ENCODE data around the gene HIVEP2.

HIVEP2 gene

GRCh38 chr6:142764311-142764710 is 180.7 kb downstream of the HIVEP2 start:
- no peak for DNase-seq

GRCh38 chr6:142763205-142763604 is 181.8 kb downstream of the HIVEP2 start:
- DNase-seq, result no peak

GRCh38 chr6:142761756-142762155 is 183.2 kb downstream of the HIVEP2 start:
- no peak for DNase-seq

- no peak for DNase-seq
These were observed 184.8 kb downstream of the HIVEP2 start for GRCh38 chr6:142760152-142760551.

GRCh38 chr6:142758629-142759025 is 186.3 kb downstream of the HIVEP2 start:
- DNase-seq, result no peak

GRCh38 chr6:142757852-142758628 is 186.9 kb downstream of the HIVEP2 start:
- no peak for DNase-seq

- DNase-seq, result no peak
These were observed 188.8 kb downstream of the HIVEP2 start for GRCh38 chr6:142756215-142756630.

- no peak for DNase-seq
These were observed 191.8 kb downstream of the HIVEP2 start for GRCh38 chr6:142753196-142753595.

GRCh38 chr6:142752348-142752747 is 192.6 kb downstream of the HIVEP2 start:
- DNase-seq, result no peak

GRCh38 chr6:142751452-142751851 is 193.5 kb downstream of the HIVEP2 start:
- DNase-seq, result no peak

- DNase-seq, result no peak
These were observed 194.0 kb downstream of the HIVEP2 start for GRCh38 chr6:142750998-142751397.

- no peak for DNase-seq
These were observed 195.4 kb downstream of the HIVEP2 start for GRCh38 chr6:142749556-142749955.

- peak in 1 of 2 experiments; percentile 10 for DNase-seq
These were observed 198.5 kb downstream of the HIVEP2 start for GRCh38 chr6:142746524-142746923.

- DNase-seq, result no peak
These were observed 200.1 kb downstream of the HIVEP2 start for GRCh38 chr6:142744836-142745235.

GRCh38 chr6:142740449-142740848 is 204.5 kb downstream of the HIVEP2 start:
- DNase-seq, result no peak

- DNase-seq, result no peak
These were observed 206.2 kb downstream of the HIVEP2 start for GRCh38 chr6:142738731-142739130.

- no peak for DNase-seq
These were observed 207.0 kb downstream of the HIVEP2 start for GRCh38 chr6:142738035-142738396.

- no peak for DNase-seq
These were observed 207.5 kb downstream of the HIVEP2 start for GRCh38 chr6:142737368-142738034.

- DNase-seq, result peak; percentile 64 to 84
These were observed 209.8 kb downstream of the HIVEP2 start for GRCh38 chr6:142735204-142735603.

- no peak for DNase-seq
These were observed 212.2 kb downstream of the HIVEP2 start for GRCh38 chr6:142732790-142733189.

- no peak for DNase-seq
These were observed 213.4 kb downstream of the HIVEP2 start for GRCh38 chr6:142731611-142732010.

GRCh38 chr6:142729618-142730017 is 215.4 kb downstream of the HIVEP2 start:
- DNase-seq, result no peak

- no peak for DNase-seq
These were observed 216.0 kb downstream of the HIVEP2 start for GRCh38 chr6:142728910-142729481.

GRCh38 chr6:142728364-142728763 is 216.6 kb downstream of the HIVEP2 start:
- peak in 1 of 2 experiments; percentile 33 for DNase-seq
